Smooth muscle cell (in vitro differentiated cells): ENCODE measurements around the gene RPP14. TPM values are rescaled to one million over a fixed set of nuclear protein-coding genes. Genes with fewer than 3 reads are reported as not detected.

ENCODE experiments used
- DNase-seq: peaks from one replicate; lab custom pipeline; 2025; ENCODE audit not compliant: unreplicated experiment; lab: John Stamatoyannopoulos, UW
- H2AFZ ChIP-seq: fragments of 200-600 bp; sonication (generic); 2 replicates; pipeline ENCODE4 v1.6.0; 2016; ENCODE audit warnings: antibody characterized with exemption, low read depth, mild to moderate bottlenecking
- H3F3A ChIP-seq: fragments of 200-600 bp; sonication (generic); 2 replicates; pipeline ENCODE4 v1.6.0; 2017; ENCODE audit warnings: antibody characterized with exemption, low read depth
- H3K27ac ChIP-seq: fragments of 200-600 bp; sonication (generic); 2 replicates; pipeline ENCODE4 v1.5.1; 2016; ENCODE audit warnings: low read depth, mild to moderate bottlenecking
- H3K27me3 ChIP-seq: fragments of 200-600 bp; sonication (generic); 2 replicates; pipeline ENCODE4 v1.6.1; 2016; ENCODE audit warnings: low read depth, mild to moderate bottlenecking
- H3K36me3 ChIP-seq: fragments of 200-600 bp; sonication (generic); 2 replicates; pipeline ENCODE4 v1.5.1; 2016; ENCODE audit warnings: low read depth
- H3K4me1 ChIP-seq: fragments of 200-600 bp; sonication (generic); 2 replicates; pipeline ENCODE4 v1.5.1; 2016; ENCODE audit warnings: low read depth
- H3K4me2 ChIP-seq: fragments of 200-600 bp; sonication (generic); 2 replicates; pipeline ENCODE4 v1.6.0; 2016; ENCODE audit warnings: mild to moderate bottlenecking
- H3K4me3 ChIP-seq: fragments of 200-600 bp; sonication (generic); 2 replicates; pipeline ENCODE4 v1.5.1; 2016; ENCODE audit warnings: mild to moderate bottlenecking
- H3K79me2 ChIP-seq: fragments of 200-600 bp; sonication (generic); 2 replicates; pipeline ENCODE4 v1.6.0; 2016; ENCODE audit warnings: low read depth, mild to moderate bottlenecking
- H3K9ac ChIP-seq: fragments of 200-600 bp; sonication (generic); 2 replicates; pipeline ENCODE4 v1.6.0; 2016; ENCODE audit warnings: low read depth
- H3K9me3 ChIP-seq: fragments of 200-600 bp; sonication (generic); replicated peaks from 2 replicates; pipeline ENCODE4 v1.5.1; 2016; ENCODE audit warnings: low read depth
- H4K20me1 ChIP-seq: fragments of 200-600 bp; sonication (generic); 2 replicates; pipeline ENCODE4 v1.6.0; 2016; ENCODE audit warnings: low read depth
- WGBS: methylation state at CpG from one replicate; pipeline ENCODE4 v1.1.7; 2016; ENCODE audit warnings: low lambda C conversion rate; 5-methylcytosine and 5-hydroxymethylcytosine counted together
- polyA plus RNA-seq: library from polyadenylated mRNA; unstranded; fragments of >200 nt; fragmentation: Nextera tagmentation; extraction: Ambion mirVana; gene quantifications from 2 replicates; pipeline ENCODE4 v1.2.1, GENCODE V29; 2016
- small RNA-seq: library from RNA; depleted of rRNA; stranded (forward); fragments of <200 nt; gene quantifications from one replicate; pipeline ENCODE3, GENCODE V24; 2014
- total RNA-seq: library from RNA; depleted of rRNA; stranded (reverse); fragments of >200 nt; gene quantifications from 2 replicates; pipeline ENCODE4 v1.2.3, GENCODE V29; 2014
- TF ChIP-seq, protein P1 (sequence below): fragments of 200-600 bp; sonication (generic); IDR thresholded peaks from 2 replicates; pipeline ENCODE4 v1.5.1; 2017; ENCODE audit warnings: borderline replicate concordance, mild to moderate bottlenecking, antibody characterized with exemption; ENCODE audit not compliant: insufficient read depth, poor library complexity, severe bottlenecking

The RPP14 gene
- total and polyA plus RNA-seq, 2 experiments from 2014 or later = 9.8 to 10.4 TPM

DNA sequence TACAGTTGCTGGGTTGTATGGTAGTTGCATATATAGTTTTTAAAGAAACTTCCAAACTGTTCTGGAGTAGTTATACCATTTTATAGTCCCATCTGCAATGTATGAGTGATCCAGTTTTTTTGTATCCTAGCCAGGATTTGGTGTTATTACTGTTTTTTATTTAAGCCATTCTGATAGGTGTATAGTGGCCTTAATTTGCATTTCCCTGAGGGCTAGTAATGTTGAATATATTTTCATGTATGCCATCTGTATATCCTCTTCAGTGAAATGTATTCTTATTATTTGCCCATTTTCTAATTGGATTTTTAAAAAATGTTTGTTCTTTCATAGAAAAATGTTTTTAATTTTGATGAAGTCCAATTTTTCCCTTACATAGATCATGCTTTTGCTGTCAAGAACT lies 55.8 kb downstream of the RPP14 start:
- Histone ChIP-seq H3K9me3 (no peaks in the 10 kb centered on the region), H4K20me1 (peaks cover 24% of the 10 kb centered on the region), H3F3A (no peaks in the 10 kb centered on the region), H3K4me2 (no peak overlapping the region), H3K27ac (no peak overlapping the region), H3K4me1 (peaks cover 4% of the 10 kb centered on the region), H3K36me3 (no peaks in the 10 kb centered on the region), H3K9ac (no peak overlapping the region), H3K79me2 (peaks cover 68% of the 10 kb centered on the region), H3K27me3 (no peaks in the 10 kb centered on the region), H2AFZ (no peak overlapping the region), H3K4me3 (no peak overlapping the region)
- no peak for DNase-seq
- TF ChIP-seq, protein P1, sequence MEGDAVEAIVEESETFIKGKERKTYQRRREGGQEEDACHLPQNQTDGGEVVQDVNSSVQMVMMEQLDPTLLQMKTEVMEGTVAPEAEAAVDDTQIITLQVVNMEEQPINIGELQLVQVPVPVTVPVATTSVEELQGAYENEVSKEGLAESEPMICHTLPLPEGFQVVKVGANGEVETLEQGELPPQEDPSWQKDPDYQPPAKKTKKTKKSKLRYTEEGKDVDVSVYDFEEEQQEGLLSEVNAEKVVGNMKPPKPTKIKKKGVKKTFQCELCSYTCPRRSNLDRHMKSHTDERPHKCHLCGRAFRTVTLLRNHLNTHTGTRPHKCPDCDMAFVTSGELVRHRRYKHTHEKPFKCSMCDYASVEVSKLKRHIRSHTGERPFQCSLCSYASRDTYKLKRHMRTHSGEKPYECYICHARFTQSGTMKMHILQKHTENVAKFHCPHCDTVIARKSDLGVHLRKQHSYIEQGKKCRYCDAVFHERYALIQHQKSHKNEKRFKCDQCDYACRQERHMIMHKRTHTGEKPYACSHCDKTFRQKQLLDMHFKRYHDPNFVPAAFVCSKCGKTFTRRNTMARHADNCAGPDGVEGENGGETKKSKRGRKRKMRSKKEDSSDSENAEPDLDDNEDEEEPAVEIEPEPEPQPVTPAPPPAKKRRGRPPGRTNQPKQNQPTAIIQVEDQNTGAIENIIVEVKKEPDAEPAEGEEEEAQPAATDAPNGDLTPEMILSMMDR = no peak

DNA sequence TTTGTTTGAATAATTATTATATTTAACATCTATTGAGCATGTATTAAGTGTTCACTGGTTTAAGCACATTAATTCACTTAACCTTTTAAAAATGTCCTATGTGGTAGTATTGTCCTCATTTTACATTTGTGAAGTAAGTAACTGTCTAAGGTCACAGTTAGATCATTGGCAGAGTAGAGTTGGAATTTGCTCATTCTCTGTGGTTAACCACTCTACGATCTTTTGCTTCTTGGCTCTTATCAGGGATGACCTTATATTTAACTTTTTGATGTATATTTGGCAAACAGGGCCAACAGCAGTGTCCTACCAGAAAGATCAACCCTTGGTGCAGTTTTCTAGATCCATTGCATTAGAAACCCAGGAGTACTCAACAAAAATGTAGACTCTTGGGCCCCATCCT lies 60.7 kb downstream of the RPP14 start:
- TF ChIP-seq, protein P1 = no peak
- H4K20me1 ChIP-seq = peaks cover 31% of the 10 kb centered on the region
- no peaks in the 10 kb centered on the region for H3K36me3 ChIP-seq
- no peak overlapping the region for H3K27ac ChIP-seq
- no peak for DNase-seq
- H3K79me2 ChIP-seq = peaks cover 48% of the 10 kb centered on the region
- H3K4me2 ChIP-seq = no peak overlapping the region
- peaks cover 5% of the 10 kb centered on the region for H3K4me1 ChIP-seq
- 17% methylated on average over 1 of the region's 1 CpG for WGBS
- H3K27me3 ChIP-seq = no peaks in the 10 kb centered on the region
- H3F3A ChIP-seq = no peaks in the 10 kb centered on the region
- no peak overlapping the region for H3K9ac ChIP-seq
- no peaks in the 10 kb centered on the region for H3K9me3 ChIP-seq
- H2AFZ ChIP-seq = no peak overlapping the region
- H3K4me3 ChIP-seq = no peak overlapping the region

DNA sequence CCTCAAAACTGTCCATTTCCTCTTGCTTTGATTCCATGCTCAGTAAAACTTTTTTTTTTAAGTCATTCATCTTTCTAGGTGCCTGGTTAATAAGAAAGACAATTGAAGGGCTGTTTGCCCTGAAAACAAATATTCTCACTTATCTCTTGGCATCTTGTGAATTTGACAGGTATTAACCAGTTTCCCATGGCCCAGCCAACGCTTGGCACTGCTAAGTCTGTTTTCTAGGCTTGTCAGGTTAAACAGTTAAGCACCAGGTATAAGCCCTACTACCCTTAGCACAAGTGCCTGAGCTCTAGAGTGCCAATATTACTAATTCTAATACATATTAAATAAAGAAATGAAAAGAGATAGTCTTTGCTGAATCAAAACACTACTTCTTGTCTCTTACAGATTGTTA lies 63.0 kb downstream of the RPP14 start:
- Histone ChIP-seq H3K4me3 (no peak overlapping the region), H3K27ac (no peak overlapping the region), H3K9ac (no peak overlapping the region), H2AFZ (no peak overlapping the region), H3K4me1 (peaks cover 5% of the 10 kb centered on the region), H3K79me2 (peaks cover 26% of the 10 kb centered on the region), H3K9me3 (no peaks in the 10 kb centered on the region), H3K27me3 (no peaks in the 10 kb centered on the region), H4K20me1 (peaks cover 26% of the 10 kb centered on the region), H3K4me2 (no peak overlapping the region), H3K36me3 (no peaks in the 10 kb centered on the region), H3F3A (no peaks in the 10 kb centered on the region)
- 95% methylated on average over 1 of the region's 1 CpG for WGBS
- TF ChIP-seq, protein P1 = no peak
- DNase-seq = no peak

Small RNAs within 50 kb of the gene (small RNA-seq; reads per million reads assigned to genes)
- gene AC098479.1 = 0.18 reads per million

Other genes starting within 250 kb of the RPP14 start
- gene DNASE1L3, start 95.3 kb upstream of the RPP14 start, total RNA-seq = 0.63 TPM in 1 of 2 replicates, not detected in the other
- 1.1 and 2.0 TPM in 2 replicates for gene DNASE1L3, start 95.3 kb upstream of the RPP14 start, polyA plus RNA-seq
- gene ABHD6, start 68.5 kb upstream of the RPP14 start, total RNA-seq = 5.6 and 7.1 TPM in 2 replicates
- 3.9 and 8.8 TPM in 2 replicates for gene ABHD6, start 68.5 kb upstream of the RPP14 start, polyA plus RNA-seq
- 16.9 and 19.6 TPM in 2 replicates for gene HTD2, start 275 bp downstream of the RPP14 start, total RNA-seq
- gene HTD2, start 275 bp downstream of the RPP14 start, polyA plus RNA-seq = 19.4 and 19.7 TPM in 2 replicates
- gene PXK, start 26.6 kb downstream of the RPP14 start, total RNA-seq = 30.5 and 33.3 TPM in 2 replicates
- 23.8 and 25.1 TPM in 2 replicates for gene PXK, start 26.6 kb downstream of the RPP14 start, polyA plus RNA-seq
- 123 and 134 TPM in 2 replicates for gene PDHB, start 127.6 kb downstream of the RPP14 start, total RNA-seq
- 122 and 128 TPM in 2 replicates for gene PDHB, start 127.6 kb downstream of the RPP14 start, polyA plus RNA-seq
- gene KCTD6, start 185.9 kb downstream of the RPP14 start, total RNA-seq = 21.4 and 29.3 TPM in 2 replicates
- gene KCTD6, start 185.9 kb downstream of the RPP14 start, polyA plus RNA-seq = 18.5 and 20.9 TPM in 2 replicates
- gene ACOX2, start 230.9 kb downstream of the RPP14 start, total RNA-seq = 4.6 and 8.5 TPM in 2 replicates
- 7.5 and 13.2 TPM in 2 replicates for gene ACOX2, start 230.9 kb downstream of the RPP14 start, polyA plus RNA-seq